Rectal smooth muscle tissue (tissue), 1 donor: ENCODE measurements around the gene DMBX1.

Source experiments
- H3K27ac ChIP-seq: one replicate; pipeline ENCODE4 v1.7.0; 2013; ENCODE audit warnings: low read depth, low read length, inconsistent platforms
- H3K27me3 ChIP-seq: one replicate; pipeline ENCODE4 v1.7.0; 2013; ENCODE audit warnings: low read length; ENCODE audit not compliant: control insufficient read depth, insufficient read depth
- H3K36me3 ChIP-seq: one replicate; pipeline ENCODE4 v1.7.0; 2013; ENCODE audit warnings: low read length; ENCODE audit not compliant: control insufficient read depth, insufficient read depth
- H3K4me1 ChIP-seq: one replicate; pipeline ENCODE4 v1.7.0; 2013; ENCODE audit warnings: low read length; ENCODE audit not compliant: control insufficient read depth, insufficient read depth
- H3K4me3 ChIP-seq: one replicate; pipeline ENCODE4 v1.7.0; 2013; ENCODE audit warnings: low read length
- H3K9ac ChIP-seq: one replicate; pipeline ENCODE4 v1.7.0; 2013; ENCODE audit warnings: low read length

DMBX1 gene

GRCh38 chr1:46503421-46503820, 13.8 kb downstream of the DMBX1 start:
- Histone ChIP-seq H3K4me1 (no peaks in the 10 kb centered on the region), H3K36me3 (no peaks in the 10 kb centered on the region), H3K4me3 (no peak overlapping the region), H3K27ac (no peak overlapping the region), H3K27me3 (no peaks in the 10 kb centered on the region), H3K9ac (no peak overlapping the region)

- H3K4me1 ChIP-seq, result no peaks in the 10 kb centered on the region
- no peaks in the 10 kb centered on the region for H3K27me3 ChIP-seq
- H3K27ac ChIP-seq, result no peak overlapping the region
- no peaks in the 10 kb centered on the region for H3K36me3 ChIP-seq
- H3K9ac ChIP-seq, result no peak overlapping the region
- H3K4me3 ChIP-seq, result no peak overlapping the region
These were observed 17.0 kb downstream of the DMBX1 start for GRCh38 chr1:46506470-46507219.

GRCh38 chr1:46508757-46509156, 19.1 kb downstream of the DMBX1 start:
- no peaks in the 10 kb centered on the region for H3K36me3 ChIP-seq
- no peak overlapping the region for H3K9ac ChIP-seq
- no peaks in the 10 kb centered on the region for H3K27me3 ChIP-seq
- H3K4me1 ChIP-seq, result no peaks in the 10 kb centered on the region
- no peak overlapping the region for H3K4me3 ChIP-seq
- H3K27ac ChIP-seq, result no peak overlapping the region

- no peaks in the 10 kb centered on the region for H3K27me3 ChIP-seq
These were observed 20.8 kb downstream of the DMBX1 start for GRCh38 chr1:46510341-46510997.

GRCh38 chr1:46510998-46511365, 21.3 kb downstream of the DMBX1 start:
- Histone ChIP-seq H3K36me3 (no peaks in the 10 kb centered on the region), H3K27me3 (no peaks in the 10 kb centered on the region), H3K9ac (no peak overlapping the region), H3K27ac (no peak overlapping the region), H3K4me3 (no peak overlapping the region), H3K4me1 (no peaks in the 10 kb centered on the region)

More at GRCh38 chr1:46510341-46510997, 20.8 kb downstream of the DMBX1 start:
- Histone ChIP-seq H3K27ac (no peak overlapping the region), H3K4me1 (no peaks in the 10 kb centered on the region), H3K4me3 (no peak overlapping the region), H3K36me3 (no peaks in the 10 kb centered on the region), H3K9ac (no peak overlapping the region)

GRCh38 chr1:46512135-46512791, 22.6 kb downstream of the DMBX1 start:
- Histone ChIP-seq H3K27me3 (no peaks in the 10 kb centered on the region), H3K9ac (no peak overlapping the region), H3K4me3 (no peak overlapping the region), H3K4me1 (no peaks in the 10 kb centered on the region), H3K27ac (no peak overlapping the region), H3K36me3 (no peaks in the 10 kb centered on the region)

- Histone ChIP-seq H3K9ac (no peak overlapping the region), H3K4me3 (no peak overlapping the region), H3K27me3 (no peaks in the 10 kb centered on the region), H3K4me1 (no peaks in the 10 kb centered on the region), H3K27ac (no peak overlapping the region), H3K36me3 (no peaks in the 10 kb centered on the region)
These were observed 23.2 kb downstream of the DMBX1 start for GRCh38 chr1:46512792-46513190.

- no peaks in the 10 kb centered on the region for H3K27me3 ChIP-seq
These were observed 23.9 kb downstream of the DMBX1 start for GRCh38 chr1:46513536-46513935.

GRCh38 chr1:46515576-46515975, 25.9 kb downstream of the DMBX1 start:
- no peaks in the 10 kb centered on the region for H3K36me3 ChIP-seq
- no peak overlapping the region for H3K9ac ChIP-seq
- H3K4me1 ChIP-seq, result no peaks in the 10 kb centered on the region
- H3K4me3 ChIP-seq, result no peak overlapping the region
- H3K27me3 ChIP-seq, result no peaks in the 10 kb centered on the region
- H3K27ac ChIP-seq, result no peak overlapping the region

More at GRCh38 chr1:46513536-46513935, 23.9 kb downstream of the DMBX1 start:
- Histone ChIP-seq H3K4me3 (no peak overlapping the region), H3K27ac (no peak overlapping the region), H3K36me3 (no peaks in the 10 kb centered on the region), H3K9ac (no peak overlapping the region), H3K4me1 (no peaks in the 10 kb centered on the region)

GRCh38 chr1:46516200-46516950, 26.7 kb downstream of the DMBX1 start:
- Histone ChIP-seq H3K4me3 (no peak overlapping the region), H3K27me3 (no peaks in the 10 kb centered on the region), H3K27ac (no peak overlapping the region), H3K4me1 (no peaks in the 10 kb centered on the region), H3K36me3 (no peaks in the 10 kb centered on the region), H3K9ac (no peak overlapping the region)

GRCh38 chr1:46517010-46517600, 27.5 kb downstream of the DMBX1 start:
- Histone ChIP-seq H3K4me3 (no peak overlapping the region), H3K4me1 (no peaks in the 10 kb centered on the region), H3K9ac (no peak overlapping the region), H3K27me3 (no peaks in the 10 kb centered on the region), H3K36me3 (no peaks in the 10 kb centered on the region), H3K27ac (no peak overlapping the region)

- Histone ChIP-seq H3K27ac (no peak overlapping the region), H3K9ac (no peak overlapping the region), H3K4me1 (no peaks in the 10 kb centered on the region), H3K27me3 (no peaks in the 10 kb centered on the region), H3K36me3 (no peaks in the 10 kb centered on the region), H3K4me3 (no peak overlapping the region)
These were observed 28.4 kb downstream of the DMBX1 start for GRCh38 chr1:46517932-46518498.
